Activated CD8-positive, alpha-beta T cell treated with anti-CD3 and anti-CD28 coated beads for 36 hours (primary cell): ENCODE results near the gene RBBP8NL. TPM values are rescaled to one million over a fixed set of nuclear protein-coding genes. Genes with fewer than 3 reads are reported as not detected.

Experiments used
- ATAC-seq: fragments of 200-7000 bp; cut with Tn5 transposase; one replicate; pipeline ENCODE4 v1.10.0; 2021; ENCODE audit warnings: mild to moderate bottlenecking, moderate library complexity
- CTCF ChIA-PET: fragments of 350-600 bp; sonication (Branson Sonifier 250); formaldehyde crosslinking; loops from one replicate; lab custom pipeline; 2021; ENCODE audit warnings: antibody characterized with exemption; lab: Charles Lee
- POLR2A ChIA-PET: fragments of 350-600 bp; sonication (Branson Sonifier 250); formaldehyde crosslinking; loops from one replicate; lab custom pipeline; 2021; ENCODE audit warnings: antibody characterized with exemption; lab: Charles Lee
- DNase-seq: peaks from one replicate; pipeline ENCODE4 v3.0.0-alpha.2; 2020
- H3K27ac Mint-ChIP-seq: one replicate; pipeline ENCODE4 v1.8.0; 2021; ENCODE audit warnings: mild to moderate bottlenecking, mixed read lengths
- H3K27me3 Mint-ChIP-seq: one replicate; pipeline ENCODE4 v1.8.0; 2021; ENCODE audit warnings: mixed read lengths
- H3K36me3 Mint-ChIP-seq: one replicate; pipeline ENCODE4 v1.8.0; 2021; ENCODE audit warnings: low read depth, mixed read lengths
- H3K4me1 Mint-ChIP-seq: one replicate; pipeline ENCODE4 v1.8.0; 2021; ENCODE audit warnings: low read depth, mixed read lengths
- H3K4me3 Mint-ChIP-seq: one replicate; pipeline ENCODE4 v1.8.0; 2021; ENCODE audit warnings: mild to moderate bottlenecking, moderate library complexity, mixed read lengths
- H3K9me3 Mint-ChIP-seq: one replicate; pipeline ENCODE4 v1.8.0; 2021; ENCODE audit warnings: mixed read lengths
- CTCF ChIP-seq: fragments of 200-600 bp; IDR thresholded peaks from one replicate; pipeline ENCODE4 v1.8.0; 2022; ENCODE audit warnings: antibody characterized with exemption, mild to moderate bottlenecking
- intact Hi-C: fragments of 100-400 bp; cut with micrococcal nuclease; formaldehyde crosslinking; loops from one replicate; pipeline ENCODE4 v1.10.0; 2022
- total RNA-seq, 2 experiments: library from RNA; stranded (reverse); gene quantifications; one replicate each; pipeline ENCODE4 v1.2.3, GENCODE V29; 2021

Gene RBBP8NL
- total RNA-seq, 2 experiments from 2014 or later: not detected

GRCh38 chr20:62392621-62393334 lies 34.6 kb downstream of the RBBP8NL start:
- Mint-ChIP-seq H3K4me3 (no peak overlapping the region), H3K9me3 (no peaks in the 10 kb centered on the region), H3K4me1 (peaks cover 23% of the 10 kb centered on the region), H3K36me3 (peaks cover 29% of the 10 kb centered on the region), H3K27me3 (no peaks in the 10 kb centered on the region), H3K27ac (no peak overlapping the region)
- DNase-seq: no peak
- CTCF ChIA-PET: no interaction called here
- intact Hi-C loops: no loop called here
- ATAC-seq: no peak
- POLR2A ChIA-PET: no interaction called here
- TF ChIP-seq CTCF: no peak

- TF ChIP-seq CTCF: no peak
- ChIA-PET CTCF (no interaction called here), POLR2A (interaction anchor here (6.0 kb wide), 1 partner anchor 9 kb away, joined by 53 read pairs; no protein-coding TSS in a partner anchor)
- H3K4me3 Mint-ChIP-seq: no peak overlapping the region
- no peak for ATAC-seq
- H3K36me3 Mint-ChIP-seq: peaks cover 34% of the 10 kb centered on the region
- no peak for DNase-seq
- peaks cover 24% of the 10 kb centered on the region for H3K4me1 Mint-ChIP-seq
- no peak overlapping the region for H3K27ac Mint-ChIP-seq
- no peaks in the 10 kb centered on the region for H3K9me3 Mint-ChIP-seq
- intact Hi-C loops: no loop called here
- no peaks in the 10 kb centered on the region for H3K27me3 Mint-ChIP-seq
Measured at GRCh38 chr20:62392077-62392418, 35.3 kb downstream of the RBBP8NL start.

- POLR2A ChIA-PET: interaction anchor here (1.0 to 6.0 kb wide), 5 partner anchors 9 to 220 kb away, joined by 3 to 53 read pairs (median 6); no protein-coding TSS in a partner anchor
- no peak overlapping the region for H3K27ac Mint-ChIP-seq
Measured at GRCh38 chr20:62391165-62392076, 35.9 kb downstream of the RBBP8NL start.

GRCh38 chr20:62390317-62391164 lies 36.8 kb downstream of the RBBP8NL start:
- ChIA-PET POLR2A (interaction anchor here (0.6 to 6.0 kb wide), 6 partner anchors 10 to 221 kb away, joined by 3 to 53 read pairs (median 4); no protein-coding TSS in a partner anchor), CTCF (no interaction called here)
- peak overlapping the region; percentile 72 for H3K27ac Mint-ChIP-seq
- ATAC-seq: no peak
- TF ChIP-seq CTCF: no peak
- no peak overlapping the region for H3K4me3 Mint-ChIP-seq
- H3K36me3 Mint-ChIP-seq: peaks cover 35% of the 10 kb centered on the region
- intact Hi-C loops: no loop called here
- no peak for DNase-seq
- no peaks in the 10 kb centered on the region for H3K9me3 Mint-ChIP-seq
- H3K27me3 Mint-ChIP-seq: no peaks in the 10 kb centered on the region
- H3K4me1 Mint-ChIP-seq: peaks cover 24% of the 10 kb centered on the region

More at GRCh38 chr20:62391165-62392076, 35.9 kb downstream of the RBBP8NL start:
- Mint-ChIP-seq H3K4me1 (peaks cover 24% of the 10 kb centered on the region), H3K9me3 (no peaks in the 10 kb centered on the region), H3K36me3 (peaks cover 34% of the 10 kb centered on the region), H3K4me3 (no peak overlapping the region), H3K27me3 (no peaks in the 10 kb centered on the region)
- ATAC-seq (no peak), DNase-seq (no peak)
- TF ChIP-seq CTCF: no peak
- intact Hi-C loops: no loop called here
- CTCF ChIA-PET: no interaction called here
